Naive B cell (primary cell): Measurements from ENCODE around the gene PWP2. TPM values are rescaled to one million over a fixed set of nuclear protein-coding genes. Genes with fewer than 3 reads are reported as not detected.
"Not testable (repeated sequence)": the region's sequence is repeated elsewhere in the genome, so short reads cannot be mapped to it uniquely, and the experiment has no call there.

Experiments used
- ATAC-seq, 2 donors: fragments of 150-1000 bp; cut with Tn5 transposase; 2 replicates each; pipeline ENCODE4 v1.10.0; 2021; ENCODE audit warnings: low read depth in 2 of 2, mild to moderate bottlenecking in 2 of 2, moderate library complexity in 2 of 2
- DNase-seq: peaks from one replicate; pipeline ENCODE4 v3.0.0; 2022
- H3K27ac Mint-ChIP-seq, 6 donors: one replicate each; pipeline ENCODE4 v1.8.0; 2020 to 2022; ENCODE audit warnings: mild to moderate bottlenecking in 6 of 6, mixed read lengths in 6 of 6, moderate library complexity in 5 of 6, inconsistent platforms in 2 of 6
- H3K27me3 Mint-ChIP-seq, 3 donors: one replicate each; pipeline ENCODE4 v1.8.0; 2021 to 2022; ENCODE audit warnings: mixed read lengths in 3 of 3, mild to moderate bottlenecking in 1 of 3
- H3K36me3 Mint-ChIP-seq, 2 donors: one replicate each; pipeline ENCODE4 v1.8.0; 2020 to 2022; ENCODE audit warnings: mixed read lengths in 2 of 2, inconsistent platforms in 1 of 2, mild to moderate bottlenecking in 1 of 2
- H3K4me1 Mint-ChIP-seq, 3 donors: one replicate each; pipeline ENCODE4 v1.8.0; 2020 to 2022; ENCODE audit warnings: mixed read lengths in 3 of 3, inconsistent platforms in 1 of 3, mild to moderate bottlenecking in 1 of 3, moderate library complexity in 1 of 3
- H3K4me3 Mint-ChIP-seq, 8 donors: one replicate each; pipeline ENCODE4 v1.8.0; 2020 to 2022; ENCODE audit warnings: mild to moderate bottlenecking in 8 of 8, mixed read lengths in 8 of 8, moderate library complexity in 8 of 8, inconsistent platforms in 2 of 8
- H3K9me3 Mint-ChIP-seq, 7 donors: one replicate each; pipeline ENCODE4 v1.8.0; 2020 to 2022; ENCODE audit warnings: mixed read lengths in 7 of 7, mild to moderate bottlenecking in 5 of 7, inconsistent platforms in 2 of 7, moderate library complexity in 1 of 7
- polyA plus RNA-seq, 6 donors: library from polyadenylated mRNA; unstranded; fragments of 300-500 nt; fragmentation: Illumina TruSeq; gene quantifications; one replicate each; pipeline ENCODE4 v1.2.3, GENCODE V29; 2021; ENCODE audit warnings: low read depth in 6 of 6

The PWP2 gene
- polyA plus RNA-seq, 6 donors from 2014 or later, result 1.3 to 10.7 (median 4.3) TPM

- H3K9me3 Mint-ChIP-seq, H3K4me3 Mint-ChIP-seq, H3K27me3 Mint-ChIP-seq, H3K4me1 Mint-ChIP-seq, H3K36me3 Mint-ChIP-seq, H3K27ac Mint-ChIP-seq, ATAC-seq, DNase-seq: not testable (repeated sequence)
These were observed 63.1 kb downstream of the PWP2 start for GRCh38 chr21:44170326-44170725.

GRCh38 chr21:44170863-44171262 is 63.7 kb downstream of the PWP2 start:
- not testable (repeated sequence) for H3K27ac Mint-ChIP-seq, ATAC-seq, H3K27me3 Mint-ChIP-seq, DNase-seq, H3K4me1 Mint-ChIP-seq, H3K36me3 Mint-ChIP-seq, H3K4me3 Mint-ChIP-seq, H3K9me3 Mint-ChIP-seq

GRCh38 chr21:44171962-44172572 is 64.9 kb downstream of the PWP2 start:
- not testable (repeated sequence) for DNase-seq, H3K36me3 Mint-ChIP-seq, H3K27ac Mint-ChIP-seq, H3K27me3 Mint-ChIP-seq, H3K4me3 Mint-ChIP-seq, ATAC-seq, H3K9me3 Mint-ChIP-seq, H3K4me1 Mint-ChIP-seq

- H3K27ac Mint-ChIP-seq, H3K9me3 Mint-ChIP-seq, H3K4me3 Mint-ChIP-seq, H3K27me3 Mint-ChIP-seq, H3K4me1 Mint-ChIP-seq, DNase-seq, H3K36me3 Mint-ChIP-seq: not testable (repeated sequence)
- peak; percentile 13 to 17 for ATAC-seq
These were observed 65.5 kb downstream of the PWP2 start for GRCh38 chr21:44172741-44173140.

GRCh38 chr21:44175189-44175588 is 68.0 kb downstream of the PWP2 start:
- H3K27me3 Mint-ChIP-seq, H3K36me3 Mint-ChIP-seq, H3K4me1 Mint-ChIP-seq, H3K9me3 Mint-ChIP-seq, DNase-seq, H3K4me3 Mint-ChIP-seq: not testable (repeated sequence)
- peak overlapping the region in 3 of 6 donors; percentile 21 to 80 (median 47) for H3K27ac Mint-ChIP-seq
- peak; percentile 83 to 86 for ATAC-seq

GRCh38 chr21:44176127-44176526 is 68.9 kb downstream of the PWP2 start:
- not testable (repeated sequence) for H3K9me3 Mint-ChIP-seq

More at GRCh38 chr21:44176127-44176526, 68.9 kb downstream of the PWP2 start:
- H3K27me3 Mint-ChIP-seq, DNase-seq, H3K36me3 Mint-ChIP-seq, H3K4me3 Mint-ChIP-seq, ATAC-seq, H3K4me1 Mint-ChIP-seq, H3K27ac Mint-ChIP-seq: not testable (repeated sequence)

Other genes starting within 250 kb of the PWP2 start
- gene AGPAT3, start 242.2 kb upstream of the PWP2 start, polyA plus RNA-seq, result 10 to 100 TPM in 2 of 6 donors, 1 to 10 TPM in 4; 6.4 to 11.9 (median 8.1) TPM
- gene TRAPPC10, start 95.1 kb upstream of the PWP2 start, polyA plus RNA-seq, result 10 to 100 TPM; 23.9 to 32.2 (median 28.0) TPM
- gene GATD3, start 26.3 kb downstream of the PWP2 start, polyA plus RNA-seq, result 10 to 100 TPM; 11.0 to 64.2 (median 33.9) TPM
- 10 to 100 TPM in 4 of 6 donors, 1 to 10 TPM in 2; 5.1 to 33.1 (median 13.9) TPM for gene ICOSLG, start 133.5 kb downstream of the PWP2 start, polyA plus RNA-seq
- not detected for gene DNMT3L, start 154.5 kb downstream of the PWP2 start, polyA plus RNA-seq
- gene AIRE, start 178.5 kb downstream of the PWP2 start, polyA plus RNA-seq, result 1 to 10 TPM in 2 of 6 donors, under 1 TPM in 4; 0.34 to 1.7 (median 0.77) TPM
- gene PFKL, start 192.7 kb downstream of the PWP2 start, polyA plus RNA-seq, result 100 to 1,000 TPM; 165 to 210 (median 189) TPM
- gene CFAP410, start 232.0 kb downstream of the PWP2 start, polyA plus RNA-seq, result 10 to 100 TPM; 28.1 to 44.6 (median 35.1) TPM
- gene TRPM2, start 246.2 kb downstream of the PWP2 start, polyA plus RNA-seq, result 1 to 10 TPM in 5 of 6 donors, under 1 TPM in 1; 0.48 to 4.8 (median 2.6) TPM